ENCODE results near the gene PPARG.

The PPARG gene

GRCh38 chr3:12312010-12312409 lies 23.1 kb downstream of the PPARG start:
- DNase-seq (ENCODE audit: low read depth): no peak

GRCh38 chr3:12313519-12313918 lies 24.6 kb downstream of the PPARG start:
- no peak for DNase-seq (ENCODE audit: low read depth)

GRCh38 chr3:12316253-12316652 lies 27.4 kb downstream of the PPARG start:
- no peak for DNase-seq (ENCODE audit: low read depth)

GRCh38 chr3:12316729-12317351 lies 28.0 kb downstream of the PPARG start:
- DNase-seq (ENCODE audit: low read depth): no peak

- DNase-seq (ENCODE audit: low read depth): no peak
Measured at GRCh38 chr3:12317914-12318313, 29.0 kb downstream of the PPARG start.

- no peak for DNase-seq (ENCODE audit: low read depth)
Measured at GRCh38 chr3:12318758-12319621, 30.1 kb downstream of the PPARG start.

GRCh38 chr3:12321015-12321414 lies 32.1 kb downstream of the PPARG start:
- DNase-seq (ENCODE audit: low read depth): no peak

- no peak for DNase-seq (ENCODE audit: low read depth)
Measured at GRCh38 chr3:12323237-12323636, 34.4 kb downstream of the PPARG start.

- DNase-seq (ENCODE audit: low read depth): no peak
Measured at GRCh38 chr3:12325586-12326515, 37.0 kb downstream of the PPARG start.

- DNase-seq (ENCODE audit: low read depth): no peak
Measured at GRCh38 chr3:12327021-12327420, 38.2 kb downstream of the PPARG start.

GRCh38 chr3:12328132-12328836 lies 39.4 kb downstream of the PPARG start:
- no peak for DNase-seq (ENCODE audit: low read depth)

GRCh38 chr3:12328837-12329462 lies 40.1 kb downstream of the PPARG start:
- DNase-seq (ENCODE audit: low read depth): no peak

- no peak for DNase-seq (ENCODE audit: low read depth)
Measured at GRCh38 chr3:12334786-12335185, 45.9 kb downstream of the PPARG start.

- no peak for DNase-seq (ENCODE audit: low read depth)
Measured at GRCh38 chr3:12335421-12335820, 46.6 kb downstream of the PPARG start.

GRCh38 chr3:12336099-12336498 lies 47.2 kb downstream of the PPARG start:
- no peak for DNase-seq (ENCODE audit: low read depth)

GRCh38 chr3:12338595-12339546 lies 50.0 kb downstream of the PPARG start:
- no peak for DNase-seq (ENCODE audit: low read depth)

GRCh38 chr3:12339701-12340480 lies 51.0 kb downstream of the PPARG start:
- DNase-seq (ENCODE audit: low read depth): no peak

GRCh38 chr3:12340506-12340905 lies 51.6 kb downstream of the PPARG start:
- DNase-seq (ENCODE audit: low read depth): no peak

GRCh38 chr3:12342151-12342550 lies 53.3 kb downstream of the PPARG start:
- no peak for DNase-seq (ENCODE audit: low read depth)

Measured in activated T-cell treated with anti-CD3 and anti-CD28 coated beads for 1 hour (primary cell).